Body of pancreas (tissue), 4 donors: ENCODE measurements around the gene KNDC1. TPM values are rescaled to one million over a fixed set of nuclear protein-coding genes. Genes with fewer than 3 reads are reported as not detected.
"Not testable (repeated sequence)": the region's sequence is repeated elsewhere in the genome, so short reads cannot be mapped to it uniquely, and the experiment has no call there.

Source experiments
- ATAC-seq: fragments of 150-250 bp; one replicate; pipeline ENCODE4 v1.9.1; 2016
- DNase-seq, 4 donors: peaks; one replicate each; pipeline ENCODE4 v3.0.0-alpha.2; 2019
- H3K27ac ChIP-seq, 4 donors: fragments of 200-600 bp; sonication (generic); 1 replicate in 3 of 4; 2 replicates in 1 of 4; pipeline versions ENCODE4 v1.5.1 to v1.6.1; 2016 to 2019; ENCODE audit warnings: mild to moderate bottlenecking in 1 of 4, mixed read lengths in 1 of 4, moderate library complexity in 1 of 4
- H3K27me3 ChIP-seq, 2 donors: fragments of 200-600 bp; sonication (generic); one replicate each; pipeline ENCODE4 v1.6.0; 2016; ENCODE audit warnings: mild to moderate bottlenecking in 1 of 2
- H3K36me3 ChIP-seq, 2 donors: fragments of 200-600 bp; sonication (generic); replicated peaks in 1 of 2; 2 replicates each; pipeline ENCODE4 v1.5.1; 2016; ENCODE audit warnings: low read depth in 2 of 2; ENCODE audit not compliant: insufficient read depth in 1 of 2
- H3K4me1 ChIP-seq: fragments of 200-600 bp; sonication (generic); one replicate; pipeline ENCODE4 v1.6.0; 2016
- H3K4me3 ChIP-seq, 2 donors: fragments of 200-600 bp; sonication (generic); 1 replicate in 1 of 2; 2 replicates in 1 of 2; pipeline ENCODE4 v1.5.1; 2016 to 2019
- H3K9me3 ChIP-seq, 3 donors: fragments of 200-600 bp; sonication (generic); 1 replicate in 2 of 3; 2 replicates in 1 of 3; pipeline ENCODE4 v1.5.1; 2016
- CTCF ChIP-seq, 7 experiments: fragments of 450-650 bp in 4 of 7; fragments of 200-600 bp in 3 of 7; sonication (generic) in 3 of 7; IDR thresholded peaks; one replicate each; pipeline ENCODE4 v1.5.1; 2016 to 2019; ENCODE audit warnings: antibody characterized with exemption in 7 of 7
- POLR2A ChIP-seq, 3 donors: fragments of 450-650 bp; IDR thresholded peaks; one replicate each; pipeline ENCODE4 v1.6.1; 2016; ENCODE audit warnings: antibody characterized with exemption in 3 of 3, mild to moderate bottlenecking in 2 of 3
- WGBS, 2 donors: methylation state at CpG; one replicate each; pipeline ENCODE4 v1.1.5; 2017; 5-methylcytosine and 5-hydroxymethylcytosine counted together
- intact Hi-C: fragments of 100-400 bp; cut with DNase I; formaldehyde crosslinking; loops from one replicate; pipeline ENCODE4 v1.15.1; 2023
- total RNA-seq, 2 donors: library from RNA; depleted of rRNA; stranded (reverse); fragments of >200 nt; gene quantifications; one replicate each; pipeline ENCODE4 v1.1.0, GENCODE V29; 2016

KNDC1 gene
- total RNA-seq, 2 donors from 2014 or later = 0.52 to 3.3 TPM

GRCh38 chr10:133216776-133217175 is 56.8 kb downstream of the KNDC1 start:
- no peak for DNase-seq
- no peaks in the 10 kb centered on the region for H3K4me1 ChIP-seq
- H3K27ac ChIP-seq = no peak overlapping the region
- H3K4me3 ChIP-seq = no peak overlapping the region
- H3K9me3 ChIP-seq = no peaks in the 10 kb centered on the region
- H3K36me3 ChIP-seq = no peaks in the 10 kb centered on the region
- ATAC-seq = no peak
- intact Hi-C loops = no loop called here
- H3K27me3 ChIP-seq = peaks cover 0 to 3% of the 10 kb centered on the region in 2 donors
- 70 to 71% methylated on average over 26 of the region's 26 CpGs for WGBS, 2 donors
- TF ChIP-seq CTCF (IDR thresholded peaks at IDR 0.05) (no peak), POLR2A (IDR thresholded peaks at IDR 0.05) (no peak)

GRCh38 chr10:133217800-133218589 is 58.0 kb downstream of the KNDC1 start:
- TF ChIP-seq CTCF (IDR thresholded peaks at IDR 0.05) (no peak), POLR2A (IDR thresholded peaks at IDR 0.05) (no peak)
- H3K4me3 ChIP-seq = no peak overlapping the region
- WGBS, 2 donors = 62 to 77% methylated on average over 16 to 25 of the region's 25 CpGs
- H3K36me3 ChIP-seq = no peaks in the 10 kb centered on the region
- DNase-seq (no peak), ATAC-seq (no peak)
- intact Hi-C loops = no loop called here
- no peak overlapping the region for H3K27ac ChIP-seq
- H3K4me1 ChIP-seq = no peaks in the 10 kb centered on the region
- H3K27me3 ChIP-seq = peaks cover 0 to 3% of the 10 kb centered on the region in 2 donors
- no peaks in the 10 kb centered on the region for H3K9me3 ChIP-seq

GRCh38 chr10:133218891-133219290 is 58.9 kb downstream of the KNDC1 start:
- H3K4me3 ChIP-seq = no peak overlapping the region
- peaks cover 0 to 3% of the 10 kb centered on the region in 2 donors for H3K27me3 ChIP-seq
- no peaks in the 10 kb centered on the region for H3K36me3 ChIP-seq
- no peaks in the 10 kb centered on the region for H3K9me3 ChIP-seq
- 42 to 44% methylated on average over 6 to 20 of the region's 20 CpGs for WGBS, 2 donors
- no peak overlapping the region for H3K27ac ChIP-seq
- DNase-seq = no peak
- TF ChIP-seq POLR2A (IDR thresholded peaks at IDR 0.05) (no peak), CTCF (IDR thresholded peaks at IDR 0.05) (no peak)
- no peak for ATAC-seq
- H3K4me1 ChIP-seq = no peaks in the 10 kb centered on the region
- intact Hi-C loops = no loop called here

GRCh38 chr10:133219782-133220181 is 59.8 kb downstream of the KNDC1 start:
- intact Hi-C loops = no loop called here
- Histone ChIP-seq H3K36me3 (no peaks in the 10 kb centered on the region), H3K9me3 (no peaks in the 10 kb centered on the region), H3K4me3 (no peak overlapping the region), H3K27ac (no peak overlapping the region), H3K4me1 (no peaks in the 10 kb centered on the region), H3K27me3 (no peaks in the 10 kb centered on the region)
- DNase-seq (no peak), ATAC-seq (no peak)
- TF ChIP-seq CTCF (IDR thresholded peaks at IDR 0.05) (no peak), POLR2A (IDR thresholded peaks at IDR 0.05) (no peak)
- WGBS, 2 donors = 7% methylated on average over 21 of the region's 28 CpGs; no CpG with 5 or more reads in 1 of the 2 donors

GRCh38 chr10:133221331-133221730 is 61.3 kb downstream of the KNDC1 start:
- WGBS, 2 donors = 59 to 73% methylated on average over 9 to 11 of the region's 11 CpGs
- no peak for DNase-seq
- TF ChIP-seq CTCF (IDR thresholded peaks at IDR 0.05) (no peak), POLR2A (IDR thresholded peaks at IDR 0.05) (no peak)
- H3K4me1 ChIP-seq = no peaks in the 10 kb centered on the region
- no peaks in the 10 kb centered on the region for H3K27me3 ChIP-seq
- H3K36me3 ChIP-seq = no peaks in the 10 kb centered on the region
- no peak for ATAC-seq
- no peak overlapping the region for H3K27ac ChIP-seq
- no peaks in the 10 kb centered on the region for H3K9me3 ChIP-seq
- intact Hi-C loops = no loop called here
- H3K4me3 ChIP-seq = no peak overlapping the region

GRCh38 chr10:133221756-133222155 is 61.7 kb downstream of the KNDC1 start:
- H3K27me3 ChIP-seq, intact Hi-C loops, H3K9me3 ChIP-seq, ATAC-seq, H3K4me1 ChIP-seq, DNase-seq, H3K4me3 ChIP-seq, H3K27ac ChIP-seq, H3K36me3 ChIP-seq: not testable (repeated sequence)
- 71 to 80% methylated on average over 10 to 19 of the region's 22 CpGs for WGBS, 2 donors
